HepG2 (cell line): ENCODE data around the gene LRIT2. TPM values are rescaled to one million over a fixed set of nuclear protein-coding genes. Genes with fewer than 3 reads are reported as not detected.

ENCODE experiments used
- ATAC-seq: fragments of 200-7000 bp; cut with Tn5 transposase; 3 replicates; pipeline ENCODE4 v1.9.1; 2020; ENCODE audit warnings: mild to moderate bottlenecking, moderate library complexity
- BruUV-seq: library from RNA; stranded (reverse); fragments of 400-500 nt; replicated peaks from 2 replicates; lab custom pipeline; 2021; lab: Mats Ljungman, UMichigan
- CTCF ChIA-PET: fragments of 300-600 bp; formaldehyde crosslinking; extraction: SDS; loops from one replicate; lab custom pipeline; 2021; ENCODE audit warnings: low total read pairs, inconsistent platforms, low intra/inter-chr PET ratio; lab: Yijun Ruan, JAX
- POLR2A ChIA-PET: fragments of 350-600 bp; sonication (Branson Sonifier 250); formaldehyde crosslinking; loops from one replicate; lab custom pipeline; 2020; ENCODE audit warnings: antibody characterized with exemption, inconsistent platforms; lab: Yijun Ruan, JAX
- DNase-seq: peaks from one replicate; pipeline ENCODE4 v3.0.0-alpha.2; 2015; ENCODE audit warnings: low spot score
- FAIRE-seq: peaks from 3 replicates; lab custom pipeline; 2011; peaks lifted over from hg19 to GRCh38; lab: Jason Lieb, UNC
- H2AFZ ChIP-seq: one replicate; pipeline ENCODE4 v1.6.1; 2011; ENCODE audit warnings: low read length, inconsistent platforms
- H3K27ac ChIP-seq: fragments of 300-600 bp; 3 replicates; pipeline ENCODE4 v1.8.0; 2011; ENCODE audit warnings: mixed run types, mild to moderate bottlenecking, mixed read lengths, low read length, inconsistent platforms; ENCODE audit not compliant: insufficient read depth; ENCODE audit errors: extremely low read length
- H3K27me3 ChIP-seq, 2 experiments: fragments of 200-600 bp in 1 of 2; 2 replicates in 1 of 2; 3 replicates in 1 of 2; pipeline versions ENCODE4 v1.6.0 to v1.8.0; 2011; ENCODE audit warnings: low read length in 2 of 2, mild to moderate bottlenecking in 2 of 2, moderate library complexity in 2 of 2, inconsistent platforms in 1 of 2; ENCODE audit not compliant: insufficient read depth in 2 of 2, control insufficient read depth in 1 of 2
- H3K36me3 ChIP-seq, 2 experiments: fragments of 200-600 bp in 1 of 2; replicated peaks in 1 of 2; 2 replicates in 1 of 2; 3 replicates in 1 of 2; pipeline versions ENCODE4 v1.5.1 to v1.8.0; 2011; ENCODE audit warnings: low read length in 2 of 2, inconsistent platforms in 1 of 2; ENCODE audit not compliant: insufficient read depth in 2 of 2, control insufficient read depth in 1 of 2
- H3K4me1 ChIP-seq: 2 replicates; pipeline ENCODE4 v1.5.1; 2012; ENCODE audit warnings: low read length, inconsistent platforms; ENCODE audit not compliant: insufficient read depth
- H3K4me2 ChIP-seq: 2 replicates; pipeline ENCODE4 v1.6.0; 2011; ENCODE audit warnings: low read depth, low read length, inconsistent platforms
- H3K4me3 ChIP-seq, 3 experiments: fragments of 200-600 bp in 1 of 3; sonication (generic), shearing (Covaris generic) in 1 of 3; replicated peaks in 1 of 3; 2 replicates each; pipeline ENCODE4 v1.5.1; 2011 to 2016; ENCODE audit warnings: low read length in 3 of 3, inconsistent platforms in 2 of 3, low read depth in 2 of 3, mild to moderate bottlenecking in 2 of 3, control low read depth in 1 of 3, mixed read lengths in 1 of 3; ENCODE audit not compliant: insufficient read depth in 1 of 3
- H3K79me2 ChIP-seq: one replicate; pipeline ENCODE4 v1.6.1; 2011; ENCODE audit warnings: low read length, inconsistent platforms; ENCODE audit not compliant: insufficient read depth
- H3K9ac ChIP-seq: 2 replicates; pipeline ENCODE4 v1.6.0; 2011; ENCODE audit warnings: mild to moderate bottlenecking, low read depth, low read length, inconsistent platforms; ENCODE audit not compliant: insufficient read depth
- H3K9me3 ChIP-seq: 2 replicates; pipeline ENCODE4 v1.5.1; 2012; ENCODE audit warnings: mild to moderate bottlenecking, low read length
- H4K20me1 ChIP-seq: 2 replicates; pipeline ENCODE4 v1.6.0; 2011; ENCODE audit warnings: inconsistent platforms, mild to moderate bottlenecking, low read length, moderate library complexity; ENCODE audit not compliant: insufficient read depth
- EZH2 ChIP-seq: conservative IDR thresholded peaks from 2 replicates; pipeline ENCODE4 v1.6.1; 2012; ENCODE audit warnings: mild to moderate bottlenecking, low read depth, low read length, moderate library complexity
- MEIS1 ChIP-seq: sonication (generic); formaldehyde crosslinking; IDR thresholded peaks from 2 replicates; pipeline ENCODE4 v1.9.0; 2021; ENCODE audit warnings: mild to moderate bottlenecking, missing genetic modification reagents, moderate library complexity, borderline replicate concordance
- MLXIP ChIP-seq: sonication (generic); formaldehyde crosslinking; IDR thresholded peaks from 2 replicates; pipeline ENCODE4 v1.9.0; 2021; ENCODE audit warnings: missing genetic modification reagents, borderline replicate concordance
- MTA3 ChIP-seq: sonication (generic); formaldehyde crosslinking; IDR thresholded peaks from 2 replicates; pipeline ENCODE4 v1.4.0; 2020; ENCODE audit warnings: missing genetic modification reagents
- REL ChIP-seq: sonication (generic); formaldehyde crosslinking; conservative IDR thresholded peaks from 2 replicates; pipeline ENCODE4 v1.8.0; 2022; ENCODE audit warnings: mild to moderate bottlenecking, missing genetic modification reagents, moderate library complexity
- SALL1 ChIP-seq: sonication (generic); formaldehyde crosslinking; IDR thresholded peaks from 2 replicates; pipeline ENCODE4 v1.8.0; 2022; ENCODE audit warnings: mild to moderate bottlenecking, missing genetic modification reagents
- SKI ChIP-seq: fragments of 450-650 bp; IDR thresholded peaks from one replicate; pipeline ENCODE4 v1.6.1; 2018; ENCODE audit warnings: mild to moderate bottlenecking; ENCODE audit not compliant: partially characterized antibody
- ZFY ChIP-seq: sonication (generic); formaldehyde crosslinking; IDR thresholded peaks from 2 replicates; pipeline ENCODE4 v1.4.0; 2020; ENCODE audit warnings: missing genetic modification reagents
- ZNF367 ChIP-seq: sonication (generic); formaldehyde crosslinking; IDR thresholded peaks from 2 replicates; pipeline ENCODE4 v1.4.0; 2020; ENCODE audit warnings: missing genetic modification reagents, borderline replicate concordance
- ZNF512 ChIP-seq: sonication (generic); formaldehyde crosslinking; IDR thresholded peaks from 2 replicates; pipeline ENCODE4 v1.4.0; 2020; ENCODE audit warnings: mild to moderate bottlenecking, missing genetic modification reagents
- ZNF569 ChIP-seq: sonication (generic); formaldehyde crosslinking; IDR thresholded peaks from 2 replicates; pipeline ENCODE4 v1.5.0; 2020; ENCODE audit warnings: mild to moderate bottlenecking, missing genetic modification reagents, moderate library complexity, borderline replicate concordance
- WGBS: methylation state at CpG from one replicate; pipeline ENCODE4 v1.1.6; 2017; ENCODE audit warnings: low lambda C conversion rate; 5-methylcytosine and 5-hydroxymethylcytosine counted together
- in situ Hi-C: cut with HindIII; loops from 2 replicates; pipeline ENCODE4 v1.10.0; 2017; ENCODE audit warnings: low pct_unique_long_range_greater_than_20kb; ENCODE audit not compliant: extremely low pct_ligation_motif_present
- intact Hi-C: fragments of 100-400 bp; cut with micrococcal nuclease; formaldehyde crosslinking; loops from one replicate; pipeline ENCODE4 v1.10.0; 2022; ENCODE audit not compliant: unreplicated experiment
- polyA plus RNA-seq, 8 experiments: library from polyadenylated mRNA; depleted of rRNA in 3 of 8; stranded (reverse) in 7 of 8; unstranded in 1 of 8; fragments of >200 nt; fragmentation: Illumina TruSeq in 4 of 8; extraction: Trizol in 4 of 8; gene quantifications; 2 replicates each; pipeline versions ENCODE4 v1.2.1 to v1.2.3, GENCODE V29; 2011 to 2016; ENCODE audit warnings: low read depth in 4 of 8, missing spikeins in 1 of 8, mixed read lengths in 1 of 8; ENCODE audit not compliant: insufficient read depth in 1 of 8
- total RNA-seq, 5 experiments: library from RNA; depleted of rRNA; stranded (reverse); fragments of >200 nt; fragmentation: Illumina TruSeq; extraction: Trizol; gene quantifications; 2 replicates each; pipeline ENCODE4 v1.2.3, GENCODE V29; 2016; ENCODE audit warnings: low read depth in 1 of 5

The LRIT2 gene
- total and polyA plus RNA-seq, 2 of the 13 experiments (the other 11 are each of a cell fraction or from before 2014, with no cell fraction given): not detected

- Histone ChIP-seq H3K36me3 (no peaks in the 10 kb centered on the region), H3K9me3 (no peaks in the 10 kb centered on the region), H4K20me1 (no peaks in the 10 kb centered on the region), H3K4me2 (no peak overlapping the region; the same call in 1 of the 2 replicates), H3K4me1 (no peaks in the 10 kb centered on the region), H3K9ac (no peak overlapping the region), H3K27ac (no peak overlapping the region), H3K27me3 (peaks cover 0 to 22% of the 10 kb centered on the region in 2 experiments; a peak in 2 of 5 replicates), H3K79me2 (no peaks in the 10 kb centered on the region), H3K4me3 (no peak overlapping the region), H2AFZ (no peak overlapping the region)
- ChIA-PET POLR2A (no interaction called here), CTCF (no interaction called here)
- TF ChIP-seq ZNF512 (CRISPR knock-in tag) (no peak), SKI (no peak)
- FAIRE-seq (no peak), DNase-seq (no peak), ATAC-seq (no peak; the same call in 1 of the 3 replicates)
- in situ Hi-C loops: no loop called here
- 12% methylated on average over 4 of the region's 10 CpGs for WGBS
- no TSS peak for BruUV-seq
- intact Hi-C loops: no loop called here
These were observed 7.0 kb upstream of the LRIT2 start for GRCh38 chr10:84232376-84232775.

DNA sequence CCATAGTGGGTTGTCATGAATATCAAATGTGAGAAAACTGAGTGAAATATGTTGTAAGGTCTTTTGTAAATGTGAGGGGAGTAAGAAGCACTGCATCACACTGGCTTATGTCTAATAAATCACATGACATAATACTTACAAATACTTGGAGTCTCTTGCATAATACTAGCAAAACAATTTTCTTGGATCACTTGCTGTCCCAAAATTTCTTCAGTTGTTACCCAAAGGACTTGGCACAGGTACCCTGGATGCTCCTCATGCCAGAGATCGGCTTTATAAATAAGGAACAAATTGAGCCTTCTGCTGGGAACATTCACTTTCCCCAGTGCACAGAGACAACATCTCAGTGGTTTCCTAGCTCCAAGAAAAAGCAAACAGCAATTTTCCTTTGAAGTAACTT, 5.0 kb upstream of the LRIT2 start:
- Histone ChIP-seq H3K4me3 (no peak overlapping the region), H3K27ac (no peak overlapping the region), H3K4me1 (no peaks in the 10 kb centered on the region), H3K27me3 (peaks cover 0 to 20% of the 10 kb centered on the region in 2 experiments; a peak in 2 of 5 replicates), H3K9ac (no peak overlapping the region), H3K4me2 (no peak overlapping the region), H3K36me3 (no peaks in the 10 kb centered on the region), H3K9me3 (no peaks in the 10 kb centered on the region), H2AFZ (no peak overlapping the region), H4K20me1 (no peaks in the 10 kb centered on the region), H3K79me2 (no peaks in the 10 kb centered on the region)
- CTCF ChIA-PET: no interaction called here
- DNase-seq: no peak
- in situ Hi-C loops (no loop called here), intact Hi-C loops (no loop called here)
- POLR2A ChIA-PET: no interaction called here
- no peak for ATAC-seq
- WGBS: 8% methylated on average over 1 of the region's 1 CpG
- FAIRE-seq: no peak
- BruUV-seq: no TSS peak
- no peak for TF ChIP-seq EZH2
- no peak for TF ChIP-seq SALL1 (CRISPR knock-in tag)
- TF ChIP-seq ZFY: no peak
- no peak for TF ChIP-seq MTA3 (CRISPR knock-in tag)
- no peak for TF ChIP-seq MLXIP (CRISPR knock-in tag)
- no peak for TF ChIP-seq MEIS1 (CRISPR knock-in tag)
- TF ChIP-seq ZNF569 (CRISPR knock-in tag): no peak
- no peak for TF ChIP-seq REL (CRISPR knock-in tag)
- TF ChIP-seq ZNF367: no peak
